OCI-LY3 (cell line): Measurements from ENCODE around the gene ASB6.

Source experiments
- CTCF ChIP-seq: fragments of 200-600, 300-600 bp; sonication (generic); IDR thresholded peaks from 2 replicates; pipeline ENCODE4 v1.5.1; 2014; ENCODE audit warnings: antibody characterized with exemption, low read length, low read depth
- EZH2phosphoT487 ChIP-seq: fragments of 200-600 bp; shearing (Covaris generic); IDR thresholded peaks from 2 replicates; pipeline ENCODE4 v1.6.1; 2018; ENCODE audit warnings: antibody characterized with exemption, mixed run types, low read depth

GRCh38 chr9:129619787-129620668, 21.9 kb downstream of the ASB6 start:
- TF ChIP-seq CTCF (no peak), EZH2phosphoT487 (no peak)
